ENCODE results near the gene TMEM91.
"Not testable (repeated sequence)": the region's sequence is repeated elsewhere in the genome, so short reads cannot be mapped to it uniquely, and the experiment has no call there.

TMEM91 gene

GRCh38 chr19:41352609-41353465 is 23.5 kb upstream of the TMEM91 start:
- DNase-seq (ENCODE audit: low spot score) (peak; percentile 38), FAIRE-seq (no peak)

- DNase-seq (ENCODE audit: low spot score): peak; percentile 68
- no peak for FAIRE-seq
Observed at GRCh38 chr19:41353466-41354342, 22.6 kb upstream of the TMEM91 start, which contains the start of gene TGFB1. Gene TGFB1 (minus strand): TSS chr19:41353922. CDS start chr19:41353044, 878 bp downstream.

- no peak for DNase-seq (ENCODE audit: low spot score)
- FAIRE-seq: no peak
Observed at GRCh38 chr19:41354343-41354953, 21.9 kb upstream of the TMEM91 start.

GRCh38 chr19:41355035-41355434 is 21.3 kb upstream of the TMEM91 start:
- DNase-seq (ENCODE audit: low spot score) (no peak), FAIRE-seq (no peak)

- no peak for DNase-seq (ENCODE audit: low spot score)
- FAIRE-seq: no peak
Observed at GRCh38 chr19:41355802-41356201, 20.5 kb upstream of the TMEM91 start.

GRCh38 chr19:41356984-41357739 is 19.2 kb upstream of the TMEM91 start:
- DNase-seq (ENCODE audit: low spot score): no peak
- no peak for FAIRE-seq

- no peak for FAIRE-seq
- no peak for DNase-seq (ENCODE audit: low spot score)
Observed at GRCh38 chr19:41357746-41358145, 18.6 kb upstream of the TMEM91 start.

GRCh38 chr19:41359741-41360140 is 16.6 kb upstream of the TMEM91 start:
- DNase-seq (ENCODE audit: low spot score) (no peak), FAIRE-seq (no peak)

- DNase-seq (ENCODE audit: low spot score): no peak
- no peak for FAIRE-seq
Observed at GRCh38 chr19:41362143-41362847, 14.0 kb upstream of the TMEM91 start.

GRCh38 chr19:41363371-41363752 is 13.0 kb upstream of the TMEM91 start:
- no peak for FAIRE-seq

GRCh38 chr19:41363753-41364523 is 12.4 kb upstream of the TMEM91 start, which contains the start of gene B9D2:
Gene B9D2 (minus strand): TSS chr19:41364149. CDS start chr19:41363519, 630 bp downstream.
- FAIRE-seq (peak; percentile 76), DNase-seq (ENCODE audit: low spot score) (peak; percentile 94)

More at GRCh38 chr19:41363371-41363752, 13.0 kb upstream of the TMEM91 start:
- DNase-seq (ENCODE audit: low spot score): no peak

GRCh38 chr19:41364524-41365391 is 11.6 kb upstream of the TMEM91 start:
- FAIRE-seq (no peak), DNase-seq (ENCODE audit: low spot score) (no peak)

- no peak for FAIRE-seq
- no peak for DNase-seq (ENCODE audit: low spot score)
Observed at GRCh38 chr19:41366089-41366488, 10.2 kb upstream of the TMEM91 start.

GRCh38 chr19:41367848-41368301 is 8.5 kb upstream of the TMEM91 start:
- FAIRE-seq: peak; percentile 97
- DNase-seq (ENCODE audit: low spot score): peak; percentile 95

GRCh38 chr19:41369769-41370168 is 6.6 kb upstream of the TMEM91 start:
- DNase-seq (ENCODE audit: low spot score) (no peak), FAIRE-seq (no peak)

- DNase-seq (ENCODE audit: low spot score); FAIRE-seq: not testable (repeated sequence)
Observed at GRCh38 chr19:41371119-41371518, 5.2 kb upstream of the TMEM91 start.

- FAIRE-seq (no peak), DNase-seq (ENCODE audit: low spot score) (no peak)
Observed at GRCh38 chr19:41371541-41371940, 4.8 kb upstream of the TMEM91 start.

GRCh38 chr19:41372501-41372900 is 3.8 kb upstream of the TMEM91 start:
- DNase-seq (ENCODE audit: low spot score) (no peak), FAIRE-seq (no peak)
